ENCODE results near the gene AOC2. TPM values are rescaled to one million over a fixed set of nuclear protein-coding genes. Genes with fewer than 3 reads are reported as not detected.

Gene AOC2, protein sequence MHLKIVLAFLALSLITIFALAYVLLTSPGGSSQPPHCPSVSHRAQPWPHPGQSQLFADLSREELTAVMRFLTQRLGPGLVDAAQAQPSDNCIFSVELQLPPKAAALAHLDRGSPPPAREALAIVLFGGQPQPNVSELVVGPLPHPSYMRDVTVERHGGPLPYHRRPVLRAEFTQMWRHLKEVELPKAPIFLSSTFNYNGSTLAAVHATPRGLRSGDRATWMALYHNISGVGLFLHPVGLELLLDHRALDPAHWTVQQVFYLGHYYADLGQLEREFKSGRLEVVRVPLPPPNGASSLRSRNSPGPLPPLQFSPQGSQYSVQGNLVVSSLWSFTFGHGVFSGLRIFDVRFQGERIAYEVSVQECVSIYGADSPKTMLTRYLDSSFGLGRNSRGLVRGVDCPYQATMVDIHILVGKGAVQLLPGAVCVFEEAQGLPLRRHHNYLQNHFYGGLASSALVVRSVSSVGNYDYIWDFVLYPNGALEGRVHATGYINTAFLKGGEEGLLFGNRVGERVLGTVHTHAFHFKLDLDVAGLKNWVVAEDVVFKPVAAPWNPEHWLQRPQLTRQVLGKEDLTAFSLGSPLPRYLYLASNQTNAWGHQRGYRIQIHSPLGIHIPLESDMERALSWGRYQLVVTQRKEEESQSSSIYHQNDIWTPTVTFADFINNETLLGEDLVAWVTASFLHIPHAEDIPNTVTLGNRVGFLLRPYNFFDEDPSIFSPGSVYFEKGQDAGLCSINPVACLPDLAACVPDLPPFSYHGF
- total RNA-seq: 1 to 10 TPM; 2.0 to 2.6 TPM

DNA sequence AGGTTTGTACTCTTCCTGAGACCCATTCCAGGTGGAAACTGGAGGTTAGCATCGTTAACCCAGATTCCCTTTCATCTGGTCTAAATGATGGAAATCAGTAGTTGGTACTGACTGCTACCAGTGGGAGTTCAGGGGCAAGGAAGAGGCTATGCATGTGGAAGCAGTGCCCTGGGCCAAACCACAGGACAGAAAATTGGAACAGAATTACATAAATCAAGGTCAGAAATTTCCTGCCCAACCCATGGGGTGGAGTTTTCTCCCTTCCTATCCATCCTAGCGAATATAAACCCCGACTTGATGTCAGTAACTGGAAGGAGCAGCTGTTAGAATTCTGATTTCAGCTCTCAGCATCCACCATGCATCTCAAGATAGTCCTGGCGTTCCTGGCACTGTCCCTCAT, at the start of gene AOC2:
AOC2 (plus strand) TSS at position 310 of the 400 bp plus-strand sequence; CDS start at position 357, 47 bp downstream.
- Mint-ChIP-seq H3K27me3 (ENCODE audit: low read depth) (no peaks in the 10 kb centered on the region), H3K4me3 (no peak within 1 kb of the TSS), H3K4me1 (ENCODE audit: low read depth) (peaks cover 13% of the 10 kb centered on the region), H3K36me3 (ENCODE audit: low read depth) (peaks cover 23% of the 10 kb centered on the region), H3K27ac (no peak within 1 kb of the TSS), H3K9me3 (no peaks in the 10 kb centered on the region)
- intact Hi-C loops (cut with micrococcal nuclease): no loop called here
- CTCF ChIA-PET: interaction anchor here (1.5 to 2.7 kb wide), 4 partner anchors 11 to 88 kb away, joined by 3 to 6 read pairs (median 4); partner anchors contain the start of gene PSME3
- no peak for DNase-seq

DNA sequence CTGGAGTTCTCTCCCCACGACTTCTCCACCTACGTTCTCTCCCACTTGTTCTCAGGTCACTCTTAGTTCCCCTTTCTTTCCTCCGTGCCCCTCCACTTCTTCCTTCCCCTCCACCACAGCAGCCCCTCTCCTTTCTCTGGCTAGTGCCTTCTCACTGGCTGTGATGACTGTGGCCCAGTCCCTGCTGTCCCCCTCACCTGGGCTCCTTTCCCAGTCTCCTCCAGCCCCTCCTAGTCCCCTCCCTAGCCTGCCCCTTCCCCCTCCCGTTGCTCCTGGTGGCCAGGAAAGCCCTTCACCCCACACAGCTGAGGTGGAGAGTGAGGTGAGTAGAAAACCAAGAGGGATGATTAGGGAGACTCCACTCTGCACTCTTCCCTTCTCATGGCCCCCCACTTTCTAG, 49.3 kb upstream of the AOC2 start:
- peaks cover 2% of the 10 kb centered on the region for H3K27me3 Mint-ChIP-seq (ENCODE audit: low read depth)
- peaks cover 2% of the 10 kb centered on the region for H3K9me3 Mint-ChIP-seq
- H3K4me3 Mint-ChIP-seq: no peak overlapping the region
- CTCF ChIA-PET: no interaction called here
- H3K36me3 Mint-ChIP-seq (ENCODE audit: low read depth): peaks cover 3% of the 10 kb centered on the region
- H3K4me1 Mint-ChIP-seq (ENCODE audit: low read depth): peaks cover 21% of the 10 kb centered on the region
- H3K27ac Mint-ChIP-seq: no peak overlapping the region
- intact Hi-C loops (cut with micrococcal nuclease): no loop called here
- DNase-seq: no peak

DNA sequence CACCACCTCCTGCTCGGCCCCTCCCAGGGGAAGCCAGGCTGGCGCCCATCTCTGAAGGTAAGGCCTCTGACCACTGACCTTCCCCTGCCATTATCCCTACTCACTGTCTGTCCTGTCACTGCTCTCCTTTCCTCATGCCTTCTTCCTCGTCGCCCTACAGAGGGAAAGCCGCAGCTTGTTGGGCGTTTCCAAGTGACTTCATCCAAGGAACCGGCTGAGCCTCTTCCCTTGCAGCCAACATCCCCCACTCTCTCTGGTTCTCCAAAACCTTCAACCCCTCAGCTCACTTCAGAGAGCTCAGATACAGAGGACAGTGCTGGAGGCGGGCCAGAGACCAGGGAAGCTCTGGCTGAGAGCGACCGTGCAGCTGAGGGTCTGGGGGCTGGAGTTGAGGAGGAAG, 48.9 kb upstream of the AOC2 start:
- no peak overlapping the region for H3K27ac Mint-ChIP-seq
- H3K4me3 Mint-ChIP-seq: no peak overlapping the region
- H3K4me1 Mint-ChIP-seq (ENCODE audit: low read depth): peaks cover 21% of the 10 kb centered on the region
- intact Hi-C loops (cut with micrococcal nuclease): no loop called here
- DNase-seq: no peak
- H3K9me3 Mint-ChIP-seq: peaks cover 2% of the 10 kb centered on the region
- H3K36me3 Mint-ChIP-seq (ENCODE audit: low read depth): peaks cover 3% of the 10 kb centered on the region
- CTCF ChIA-PET: no interaction called here
- peaks cover under 1% of the 10 kb centered on the region for H3K27me3 Mint-ChIP-seq (ENCODE audit: low read depth)

DNA sequence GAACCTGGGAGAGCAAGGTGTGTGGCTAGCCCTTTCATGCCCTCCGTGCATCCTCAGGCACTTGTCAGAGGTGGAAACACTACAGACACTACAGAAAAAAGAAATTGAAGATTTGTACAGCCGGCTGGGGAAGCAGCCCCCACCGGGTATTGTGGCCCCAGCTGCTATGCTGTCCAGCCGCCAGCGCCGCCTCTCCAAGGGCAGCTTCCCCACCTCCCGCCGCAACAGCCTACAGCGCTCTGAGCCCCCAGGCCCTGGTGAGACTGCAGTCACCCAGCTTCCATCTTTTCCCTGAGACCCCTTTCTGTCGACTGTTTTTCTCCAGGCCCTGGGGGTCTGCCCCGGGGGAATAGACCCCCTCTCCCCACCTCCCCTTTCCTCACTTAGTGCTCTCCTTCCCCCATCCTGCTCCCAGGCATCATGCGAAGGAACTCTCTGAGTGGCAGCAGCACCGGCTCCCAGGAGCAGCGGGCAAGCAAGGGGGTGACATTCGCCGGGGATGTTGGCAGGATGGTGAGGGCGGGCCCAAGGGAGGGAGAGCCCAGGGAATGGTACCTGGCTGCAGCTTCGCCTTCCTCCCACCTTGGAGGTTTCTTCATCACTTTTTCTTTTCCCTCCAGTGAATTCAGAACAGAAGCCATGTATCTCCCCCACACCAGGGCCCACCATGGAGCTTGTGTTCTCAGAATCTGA, 48.2 kb upstream of the AOC2 start:
- Mint-ChIP-seq H3K4me3 (no peak overlapping the region), H3K27me3 (ENCODE audit: low read depth) (no peaks in the 10 kb centered on the region), H3K27ac (no peak overlapping the region), H3K4me1 (ENCODE audit: low read depth) (peaks cover 21% of the 10 kb centered on the region), H3K9me3 (peaks cover 2% of the 10 kb centered on the region), H3K36me3 (ENCODE audit: low read depth) (peaks cover 3% of the 10 kb centered on the region)
- CTCF ChIA-PET: interaction anchor here (0.9 kb wide), 1 partner anchor 11 kb away, joined by 3 read pairs; no protein-coding TSS in a partner anchor
- intact Hi-C loops (cut with micrococcal nuclease): no loop called here
- no peak for DNase-seq

DNA sequence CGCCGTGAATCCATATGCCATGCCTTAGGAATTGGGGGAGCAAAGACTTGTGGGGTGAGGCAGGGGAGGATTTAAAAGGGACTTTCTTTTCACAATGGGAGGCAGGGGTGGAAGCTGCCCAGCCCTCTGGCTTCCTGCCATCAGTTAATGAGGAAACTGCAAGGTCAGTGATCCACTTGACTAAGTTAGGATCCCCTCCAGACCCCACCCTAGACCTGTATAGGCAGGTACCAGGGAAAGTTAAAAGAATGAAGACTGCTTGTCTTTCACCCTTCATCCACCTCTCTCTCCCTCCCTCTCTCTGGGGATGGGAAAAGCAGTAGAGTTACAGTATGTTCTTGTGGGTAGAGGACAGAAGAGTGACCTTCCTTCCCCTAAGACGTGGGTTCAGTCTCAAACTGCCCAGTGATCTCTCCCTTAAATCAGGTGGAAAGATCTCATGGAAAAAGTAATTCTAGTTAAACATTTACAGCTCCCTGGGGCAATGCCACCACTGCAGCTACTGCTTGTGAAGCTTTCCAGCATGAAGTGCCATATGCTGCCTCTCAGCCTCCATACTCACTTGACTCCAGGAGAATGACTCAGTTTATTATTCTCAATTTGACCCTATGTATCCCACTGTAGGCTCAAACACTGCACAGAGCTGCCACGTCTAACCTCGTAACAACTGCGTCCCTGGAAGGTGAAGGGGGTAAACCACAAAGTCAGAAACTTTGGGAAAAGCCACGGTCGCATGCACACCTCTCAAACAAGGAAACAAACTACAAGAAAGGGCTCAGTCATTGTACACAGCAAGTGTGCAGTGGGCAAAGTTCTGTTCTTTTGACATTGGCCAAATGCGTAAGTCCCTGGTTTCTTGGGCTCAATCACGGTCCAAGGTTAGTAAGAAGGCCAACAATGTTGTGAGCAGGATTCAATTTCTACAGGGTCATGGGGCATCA, 47.0 kb upstream of the AOC2 start:
- no peak overlapping the region for H3K27ac Mint-ChIP-seq
- peaks cover 21% of the 10 kb centered on the region for H3K4me1 Mint-ChIP-seq (ENCODE audit: low read depth)

DNA sequence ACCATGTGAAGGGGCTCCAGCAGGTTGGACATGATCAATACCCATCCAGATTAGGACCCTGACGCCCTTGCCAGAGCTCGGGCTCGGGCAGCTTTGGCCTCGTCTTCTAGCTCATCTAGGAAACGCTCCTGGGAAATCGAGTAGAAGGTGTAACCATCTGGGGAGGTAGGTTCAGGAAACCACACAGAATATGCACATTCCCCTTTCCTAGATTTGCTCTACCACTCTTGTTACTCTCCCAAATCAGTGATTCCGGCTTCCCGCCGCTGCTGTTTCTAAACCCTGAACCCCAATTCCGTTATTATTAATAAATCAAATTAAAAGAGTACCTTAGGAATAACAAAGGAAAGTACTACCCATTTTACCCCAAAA, 46.4 kb upstream of the AOC2 start:
- H3K4me1 Mint-ChIP-seq (ENCODE audit: low read depth): peaks cover 21% of the 10 kb centered on the region
- no peak for DNase-seq
- CTCF ChIA-PET: interaction anchor here (0.6 to 1.3 kb wide), 4 partner anchors 27 to 220 kb away, joined by 3 to 6 read pairs (median 3); partner anchors contain the start of gene PSMC3IP
- peaks cover 2% of the 10 kb centered on the region for H3K9me3 Mint-ChIP-seq
- H3K36me3 Mint-ChIP-seq (ENCODE audit: low read depth): peaks cover 3% of the 10 kb centered on the region
- peak overlapping the region; percentile 91 for H3K4me3 Mint-ChIP-seq
- H3K27ac Mint-ChIP-seq: no peak overlapping the region
- H3K27me3 Mint-ChIP-seq (ENCODE audit: low read depth): no peaks in the 10 kb centered on the region
- intact Hi-C loops (cut with micrococcal nuclease): loop anchor here (1.0 to 2.0 kb wide), 3 partner anchors 26 to 53 kb away; partner anchors contain the start of genes BECN1, EZH1 and PSME3

More for the DNA sequence above, 47.0 kb upstream of the AOC2 start:
- peaks cover 3% of the 10 kb centered on the region for H3K36me3 Mint-ChIP-seq (ENCODE audit: low read depth)
- DNase-seq: no peak
- no peaks in the 10 kb centered on the region for H3K27me3 Mint-ChIP-seq (ENCODE audit: low read depth)
- peaks cover 2% of the 10 kb centered on the region for H3K9me3 Mint-ChIP-seq
- H3K4me3 Mint-ChIP-seq: peak overlapping the region; percentile 91
- CTCF ChIA-PET: interaction anchor here (0.6 to 1.3 kb wide), 4 partner anchors 28 to 219 kb away, joined by 3 to 6 read pairs (median 3); partner anchors contain the start of gene PSMC3IP
- intact Hi-C loops (cut with micrococcal nuclease): loop anchor here (1.0 to 2.0 kb wide), 3 partner anchors 27 to 53 kb away; partner anchors contain the start of genes BECN1, EZH1 and PSME3

DNA sequence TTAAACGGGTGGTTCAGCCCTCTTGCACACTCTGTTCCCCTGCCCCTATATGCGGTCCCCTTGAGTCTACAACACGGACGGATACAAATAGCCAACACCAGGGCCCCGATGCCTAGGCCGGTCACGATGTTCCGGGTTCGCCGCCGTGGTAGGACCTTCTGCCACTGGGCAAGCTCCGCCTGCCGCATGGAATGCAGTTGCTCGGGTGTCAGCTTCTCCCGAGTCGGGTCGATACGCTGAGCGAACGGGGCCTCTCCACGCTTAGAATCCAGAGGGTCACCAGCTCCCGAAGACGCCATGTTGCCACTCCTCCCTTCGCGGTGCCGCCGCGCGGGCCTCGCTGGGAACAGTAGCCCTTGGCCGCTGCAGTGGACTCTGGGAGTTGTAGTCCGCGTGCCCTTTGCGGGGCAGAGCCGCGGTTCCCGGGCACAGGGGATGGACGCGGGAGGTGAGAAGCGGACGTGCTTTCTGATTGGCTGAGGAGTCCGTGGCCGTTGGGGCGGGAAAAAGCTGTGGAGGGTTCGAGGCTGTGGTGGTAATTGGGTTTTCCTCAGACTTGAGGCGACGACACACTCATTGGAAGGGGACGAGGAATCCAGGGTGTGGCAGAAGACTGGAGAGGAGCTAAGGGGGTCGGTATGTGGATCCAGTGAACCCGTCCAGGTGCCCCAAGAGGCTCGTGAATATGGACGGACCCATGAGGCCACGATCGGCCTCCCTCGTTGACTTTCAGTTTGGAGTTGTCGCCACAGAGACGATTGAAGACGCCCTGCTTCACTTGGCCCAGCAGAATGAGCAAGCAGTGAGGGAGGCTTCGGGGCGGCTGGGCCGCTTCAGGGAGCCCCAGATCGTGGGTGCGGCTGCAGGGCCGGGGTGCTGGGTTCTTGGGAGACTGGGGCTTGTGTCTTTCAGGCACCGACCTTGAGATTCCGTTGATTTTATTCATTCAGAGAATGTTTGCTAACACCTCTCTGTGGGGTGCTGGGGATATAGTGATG, 45.7 kb upstream of the AOC2 start, which contains the start of the genes CNTD1 and COA3:
CNTD1 (plus strand) TSS at position 479 of the 998 bp plus-strand sequence; CDS start at position 686, 207 bp downstream.
COA3 (minus strand) TSS at position 322 of the 998 bp plus-strand sequence; CDS start at position 299, 23 bp downstream.
- intact Hi-C loops (cut with micrococcal nuclease): loop anchor here (1.0 to 2.0 kb wide), 3 partner anchors 26 to 54 kb away; partner anchors contain the start of genes BECN1, EZH1 and PSME3
- Mint-ChIP-seq H3K27me3 (ENCODE audit: low read depth) (no peaks in the 10 kb centered on the region), H3K36me3 (ENCODE audit: low read depth) (peaks cover 3% of the 10 kb centered on the region), H3K9me3 (peaks cover 2% of the 10 kb centered on the region), H3K4me3 (peak within 1 kb of the TSS; percentile 91), H3K4me1 (ENCODE audit: low read depth) (peaks cover 21% of the 10 kb centered on the region), H3K27ac (peak within 1 kb of the TSS; percentile 62)
- DNase-seq: peak; percentile 90
- CTCF ChIA-PET: interaction anchor here (0.7 to 1.3 kb wide), 3 partner anchors 25 to 35 kb away, joined by 3 to 6 read pairs (median 3); partner anchors contain the start of gene BECN1

DNA sequence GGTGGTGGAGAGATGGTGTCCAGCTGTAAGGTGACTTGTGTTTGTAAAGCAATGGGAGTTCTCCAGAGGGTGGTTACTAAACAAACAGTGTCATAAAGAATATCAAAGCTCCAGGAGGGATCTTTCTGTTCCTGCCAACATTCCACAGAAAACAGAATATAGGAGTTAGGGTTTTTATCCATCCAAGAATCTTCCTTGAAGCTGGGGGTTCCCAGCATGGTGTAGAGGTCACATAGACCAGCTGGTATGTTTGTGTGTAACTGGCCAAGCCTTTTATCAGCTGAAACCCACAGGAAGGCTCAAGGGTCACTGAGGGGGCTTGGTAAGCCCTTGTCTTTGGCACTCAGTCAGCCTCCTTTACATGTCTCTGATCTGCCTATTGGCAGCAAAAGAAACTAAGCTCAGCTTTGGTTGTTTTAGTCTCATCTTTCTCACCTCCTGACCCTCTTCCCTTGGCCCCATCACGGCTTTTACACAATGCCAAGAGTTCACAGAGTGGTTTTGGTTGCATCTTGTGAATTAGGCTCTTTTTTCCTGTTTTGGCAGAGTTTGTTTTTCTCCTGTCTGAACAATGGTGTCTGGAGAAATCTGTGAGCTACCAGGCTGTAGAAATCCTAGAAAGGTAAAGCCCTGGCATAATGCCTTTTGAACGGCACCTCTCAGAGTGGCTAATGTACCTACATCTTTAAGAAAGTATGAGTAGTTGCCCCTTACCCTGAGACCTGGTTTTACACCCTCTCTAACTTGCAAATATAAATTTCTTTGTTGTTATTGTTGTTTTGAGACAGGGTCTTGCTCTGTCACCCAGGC, 41.1 kb upstream of the AOC2 start:
- intact Hi-C loops (cut with micrococcal nuclease): no loop called here
- Mint-ChIP-seq H3K36me3 (ENCODE audit: low read depth) (peaks cover 3% of the 10 kb centered on the region), H3K9me3 (peaks cover 2% of the 10 kb centered on the region), H3K4me1 (ENCODE audit: low read depth) (peaks cover 6% of the 10 kb centered on the region), H3K27me3 (ENCODE audit: low read depth) (no peaks in the 10 kb centered on the region), H3K27ac (no peak overlapping the region), H3K4me3 (no peak overlapping the region)
- DNase-seq: no peak
- CTCF ChIA-PET: interaction anchor here (0.9 to 1.5 kb wide), 2 partner anchors 15 to 17 kb away, joined by 3 to 4 read pairs; no protein-coding TSS in a partner anchor

DNA sequence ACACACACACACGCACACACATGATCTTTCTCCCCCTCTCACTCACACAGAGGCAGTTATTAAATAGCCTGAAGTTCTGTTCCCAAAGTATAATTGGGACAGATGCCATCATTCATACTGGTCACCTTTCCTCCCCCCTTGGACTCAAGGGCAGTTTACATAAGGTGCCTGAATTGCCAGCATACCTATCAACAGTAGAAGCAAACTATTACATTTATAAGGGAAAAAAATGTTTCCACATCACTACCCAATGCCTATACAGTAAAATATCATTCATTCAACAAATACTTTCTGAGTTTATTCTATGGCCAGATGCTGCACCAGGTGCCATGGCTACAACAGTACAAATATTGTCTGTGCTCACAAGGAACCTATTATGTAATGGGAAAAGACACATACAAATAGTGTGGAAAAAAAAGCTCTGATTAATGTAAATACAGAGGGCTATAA, 39.4 kb upstream of the AOC2 start:
- Mint-ChIP-seq H3K9me3 (no peaks in the 10 kb centered on the region), H3K36me3 (ENCODE audit: low read depth) (peaks cover 2% of the 10 kb centered on the region), H3K4me1 (ENCODE audit: low read depth) (no peaks in the 10 kb centered on the region), H3K27me3 (ENCODE audit: low read depth) (no peaks in the 10 kb centered on the region), H3K27ac (no peak overlapping the region), H3K4me3 (no peak overlapping the region)
- intact Hi-C loops (cut with micrococcal nuclease): no loop called here
- CTCF ChIA-PET: interaction anchor here (0.9 kb wide), 1 partner anchor 14 kb away, joined by 3 read pairs; no protein-coding TSS in a partner anchor
- DNase-seq: no peak

All from activated naive CD4-positive, alpha-beta T cell treated with anti-CD3 and anti-CD28 coated beads for 36 hours (primary cell).